HEK293T (cell line): ENCODE data around the gene INPP5E.

Experiments
- BHLHE40 ChIP-seq: fragments of 450-650 bp; IDR thresholded peaks from 2 replicates; pipeline ENCODE4 v1.6.1; 2016; ENCODE audit warnings: mild to moderate bottlenecking, moderate library complexity, borderline replicate concordance
- FOXA1 ChIP-seq: fragments of 450-650 bp; IDR thresholded peaks from 2 replicates; pipeline ENCODE4 v1.6.1; 2016; ENCODE audit warnings: mild to moderate bottlenecking
- FOXM1 ChIP-seq: fragments of 450-650 bp; IDR thresholded peaks from 2 replicates; pipeline ENCODE4 v1.6.1; 2017; ENCODE audit warnings: mild to moderate bottlenecking, borderline replicate concordance
- LEF1 ChIP-seq: fragments of 450-650 bp; IDR thresholded peaks from 2 replicates; pipeline ENCODE4 v1.6.1; 2017; ENCODE audit warnings: mild to moderate bottlenecking, borderline replicate concordance
- NFRKB ChIP-seq: fragments of 450-650 bp; IDR thresholded peaks from 2 replicates; pipeline ENCODE4 v1.6.1; 2016; ENCODE audit warnings: mild to moderate bottlenecking, moderate library complexity
- SP1 ChIP-seq: fragments of 450-650 bp; IDR thresholded peaks from 2 replicates; pipeline ENCODE4 v1.6.1; 2017

DNA sequence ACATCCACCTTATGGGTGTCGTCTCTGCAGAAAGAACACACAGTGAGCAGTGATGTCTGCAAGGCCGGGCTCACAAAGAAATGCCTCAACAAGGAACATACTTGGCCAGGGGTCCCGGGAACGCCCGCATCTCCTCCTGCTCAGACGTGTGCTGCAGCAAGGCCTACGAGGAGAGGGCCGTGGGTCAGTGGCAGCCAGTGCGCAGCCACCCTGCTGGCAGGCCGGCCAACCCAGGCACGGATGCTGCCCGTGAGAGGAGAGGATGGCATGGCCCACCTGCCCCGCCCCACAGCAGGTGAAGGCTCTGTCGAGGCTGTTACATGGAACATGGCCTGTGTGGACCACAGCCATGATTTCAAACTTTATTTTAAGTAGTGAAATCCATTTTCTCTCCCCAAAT is 23.9 kb upstream of the INPP5E start:
- TF ChIP-seq SP1 (no peak), FOXA1 (no peak), FOXM1 (no peak), LEF1 (no peak), BHLHE40 (no peak), NFRKB (no peak)
